Cardiac muscle cell (in vitro differentiated cells and primary cell): ENCODE results near the gene RPL14. TPM values are rescaled to one million over a fixed set of nuclear protein-coding genes. Genes with fewer than 3 reads are reported as not detected.
"Not testable (repeated sequence)": the region's sequence is repeated elsewhere in the genome, so short reads cannot be mapped to it uniquely, and the experiment has no call there.

Experiments
- DNase-seq, 2 donors: peaks; one replicate each; pipeline versions ENCODE4 v3.0.0 to v3.0.0-alpha.2; 2010 to 2017; ENCODE audit warnings: low read depth in 1 of 2, low spot score in 1 of 2
- H3K27ac ChIP-seq: fragments of 200-600 bp; sonication (generic); 2 replicates; pipeline ENCODE4 v1.5.1; 2016
- H3K27me3 ChIP-seq: fragments of 200-600 bp; sonication (generic); 2 replicates; pipeline ENCODE4 v1.6.0; 2016; ENCODE audit warnings: control low read depth
- H3K36me3 ChIP-seq: fragments of 200-600 bp; sonication (generic); 2 replicates; pipeline ENCODE4 v1.5.1; 2016; ENCODE audit warnings: control low read depth
- H3K4me1 ChIP-seq: fragments of 200-600 bp; sonication (generic); 2 replicates; pipeline ENCODE4 v1.8.1; 2017; ENCODE audit warnings: low read depth, mild to moderate bottlenecking, mixed run types
- H3K4me3 ChIP-seq: fragments of 200-600 bp; sonication (generic); 2 replicates; pipeline ENCODE4 v1.5.1; 2016; ENCODE audit warnings: mild to moderate bottlenecking
- H3K9me3 ChIP-seq: fragments of 200-600 bp; sonication (generic); 2 replicates; pipeline ENCODE4 v1.5.1; 2017; ENCODE audit warnings: low read depth, mild to moderate bottlenecking, control low read depth
- CTCF ChIP-seq: IDR thresholded peaks from 2 replicates; pipeline ENCODE4 v1.5.1; 2012; ENCODE audit warnings: low read depth, mild to moderate bottlenecking, low read length
- polyA plus RNA-seq: library from polyadenylated mRNA; unstranded; fragments of >200 nt; fragmentation: Nextera tagmentation; extraction: Ambion mirVana; gene quantifications from 2 replicates; pipeline ENCODE4 v1.2.1, GENCODE V29; 2016
- total RNA-seq: library from RNA; depleted of rRNA; stranded (reverse); fragments of >200 nt; gene quantifications from 2 replicates; pipeline ENCODE4 v1.2.3, GENCODE V29; 2016

RPL14 gene
- total and polyA plus RNA-seq, 2 experiments from 2014 or later: 408 to 427 TPM

- H3K4me3 ChIP-seq: peak overlapping the region; percentile 27
- DNase-seq: no peak
- no peaks in the 10 kb centered on the region for H3K9me3 ChIP-seq
- H3K4me1 ChIP-seq: peaks cover 4% of the 10 kb centered on the region
- H3K36me3 ChIP-seq: peaks cover 4% of the 10 kb centered on the region
- H3K27ac ChIP-seq: peak overlapping the region; percentile 87
- H3K27me3 ChIP-seq: no peaks in the 10 kb centered on the region
- TF ChIP-seq CTCF: no peak
Measured at GRCh38 chr3:40453933-40454332, 3.2 kb upstream of the RPL14 start.

GRCh38 chr3:40455328-40455727 lies 1.8 kb upstream of the RPL14 start:
- peaks cover 4% of the 10 kb centered on the region for H3K4me1 ChIP-seq
- no peak overlapping the region for H3K4me3 ChIP-seq
- H3K36me3 ChIP-seq: peaks cover 15% of the 10 kb centered on the region
- H3K27me3 ChIP-seq: no peaks in the 10 kb centered on the region
- no peaks in the 10 kb centered on the region for H3K9me3 ChIP-seq
- no peak for TF ChIP-seq CTCF
- no peak overlapping the region for H3K27ac ChIP-seq
- DNase-seq: no peak

GRCh38 chr3:40456279-40456939 lies 730 bp upstream of the RPL14 start:
- Histone ChIP-seq H3K27me3 (no peaks in the 10 kb centered on the region), H3K27ac (peak overlapping the region; percentile 89), H3K36me3 (peaks cover 26% of the 10 kb centered on the region), H3K4me1 (peaks cover 4% of the 10 kb centered on the region), H3K4me3 (peak overlapping the region; percentile 67), H3K9me3 (no peaks in the 10 kb centered on the region)
- TF ChIP-seq CTCF: no peak
- peak in 1 of 2 donors; percentile 9 for DNase-seq

GRCh38 chr3:40458473-40458872 lies 1.3 kb downstream of the RPL14 start:
- Histone ChIP-seq H3K36me3 (peaks cover 39% of the 10 kb centered on the region), H3K4me3 (peak overlapping the region; percentile 67), H3K4me1 (no peaks in the 10 kb centered on the region), H3K27me3 (no peaks in the 10 kb centered on the region), H3K9me3 (no peaks in the 10 kb centered on the region), H3K27ac (no peak overlapping the region)
- DNase-seq: no peak
- TF ChIP-seq CTCF: no peak

- not testable (repeated sequence) for H3K27ac ChIP-seq, H3K27me3 ChIP-seq, H3K9me3 ChIP-seq, H3K4me1 ChIP-seq, DNase-seq, H3K4me3 ChIP-seq
- peaks cover 44% of the 10 kb centered on the region for H3K36me3 ChIP-seq
Measured at GRCh38 chr3:40460481-40460880, 3.3 kb downstream of the RPL14 start.

GRCh38 chr3:40461161-40461560 lies 4.0 kb downstream of the RPL14 start:
- H3K36me3 ChIP-seq: peaks cover 44% of the 10 kb centered on the region
- no peak for TF ChIP-seq CTCF

GRCh38 chr3:40462838-40463237 lies 5.7 kb downstream of the RPL14 start:
- not testable (repeated sequence) for DNase-seq

More at GRCh38 chr3:40461161-40461560, 4.0 kb downstream of the RPL14 start:
- Histone ChIP-seq H3K4me1 (no peaks in the 10 kb centered on the region), H3K9me3 (no peaks in the 10 kb centered on the region), H3K4me3 (no peak overlapping the region), H3K27me3 (no peaks in the 10 kb centered on the region), H3K27ac (no peak overlapping the region)
- no peak for DNase-seq

More at GRCh38 chr3:40462838-40463237, 5.7 kb downstream of the RPL14 start:
- not testable (repeated sequence) for H3K4me1 ChIP-seq, H3K4me3 ChIP-seq, H3K27me3 ChIP-seq, H3K9me3 ChIP-seq, H3K27ac ChIP-seq
- H3K36me3 ChIP-seq: peaks cover 44% of the 10 kb centered on the region
